Measurements from ENCODE around the gene NCOA3. TPM values are rescaled to one million over a fixed set of nuclear protein-coding genes. Genes with fewer than 3 reads are reported as not detected.

Gene NCOA3
- 41.9 TPM for total RNA-seq

DNA sequence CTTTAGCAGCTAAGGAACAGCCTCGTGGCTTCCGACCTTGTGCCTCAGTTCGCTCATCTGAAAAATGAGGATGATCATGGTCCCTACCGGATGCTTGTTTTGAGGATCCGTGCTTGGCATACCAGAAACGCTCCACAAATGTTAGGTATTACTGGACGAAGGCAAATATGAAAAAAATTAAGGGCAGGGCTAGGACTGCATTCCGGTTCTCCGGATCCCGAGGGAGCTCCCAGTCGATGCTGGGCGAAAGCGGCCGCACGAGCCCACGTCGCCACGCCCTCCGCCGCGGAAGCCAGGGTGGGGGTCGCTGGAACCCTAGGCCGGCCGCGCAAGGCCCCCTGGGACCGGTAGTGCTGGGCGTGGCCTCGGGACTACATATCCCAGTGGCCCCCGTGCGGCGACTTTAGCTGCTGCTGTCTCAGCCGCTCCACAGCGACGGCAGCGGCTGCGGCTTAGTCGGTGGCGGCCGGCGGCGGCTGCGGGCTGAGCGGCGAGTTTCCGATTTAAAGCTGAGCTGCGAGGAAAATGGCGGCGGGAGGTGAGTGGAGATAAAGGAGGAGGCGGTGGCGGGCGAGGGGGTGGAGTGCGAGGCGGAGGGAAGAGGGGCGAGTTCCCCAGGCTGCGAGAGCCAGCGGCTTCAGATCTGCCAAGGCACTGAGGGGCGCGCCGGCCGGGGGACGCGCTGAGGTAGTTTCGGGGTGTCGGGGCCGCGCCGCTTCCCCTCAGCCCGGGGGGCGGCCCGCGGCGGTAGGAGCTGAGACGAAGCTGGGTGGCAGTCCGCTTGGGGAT lies at the start of gene NCOA3:
TSS of gene NCOA3 (plus strand) at position 406 of the 789 bp plus-strand sequence. CDS start 120,361 bp downstream, outside the sequence.

Small RNA genes within 50 kb of the gene (small RNA-seq; reads per million reads assigned to genes)
- not detected for gene RNU6-497P (ENCODE audit: low replicate concordance)
- gene RNU6-563P (ENCODE audit: low replicate concordance): not detected

Other genes with a start within 250 kb of the NCOA3 start
- gene ZMYND8, start 145.2 kb upstream of the NCOA3 start, total RNA-seq: 69.2 TPM

Data from parietal lobe (tissue), 2 donors.